Measurements from ENCODE around the gene SAT1.

SAT1 gene

GRCh38 chrX:23804578-23804977 is 21.6 kb downstream of the SAT1 start:
- DNase-seq (ENCODE audit: extremely low read depth in 1 of 2, low read depth in 1 of 2): no peak

GRCh38 chrX:23805389-23805788 is 22.4 kb downstream of the SAT1 start:
- DNase-seq (ENCODE audit: extremely low read depth in 1 of 2, low read depth in 1 of 2): no peak

DNA sequence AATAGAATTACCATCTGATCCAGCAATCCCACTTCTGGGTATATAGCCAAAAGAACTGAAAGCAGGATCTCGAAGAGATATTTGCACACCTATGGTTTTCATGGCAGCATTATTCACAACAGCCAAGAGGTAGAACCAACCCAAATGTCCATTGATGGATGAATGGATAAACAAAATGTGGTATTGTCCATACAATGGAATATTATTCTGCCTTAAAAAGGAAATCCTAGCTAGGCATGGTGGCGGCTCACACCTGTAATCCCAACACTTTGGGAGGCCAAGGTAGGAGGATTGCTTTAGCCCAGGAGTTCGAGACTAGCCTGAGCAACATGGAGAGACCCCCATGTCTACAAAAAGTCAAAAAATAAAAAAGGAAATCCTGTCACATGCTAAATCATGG is 27.3 kb downstream of the SAT1 start:
- no peak for DNase-seq (ENCODE audit: extremely low read depth in 1 of 2, low read depth in 1 of 2)

GRCh38 chrX:23811108-23811651 is 28.2 kb downstream of the SAT1 start:
- no peak for DNase-seq (ENCODE audit: extremely low read depth in 1 of 2, low read depth in 1 of 2)

GRCh38 chrX:23811656-23812055 is 28.7 kb downstream of the SAT1 start:
- DNase-seq (ENCODE audit: extremely low read depth in 1 of 2, low read depth in 1 of 2): no peak

- no peak for DNase-seq (ENCODE audit: extremely low read depth in 1 of 2, low read depth in 1 of 2)
Measured at GRCh38 chrX:23813808-23814207, 30.8 kb downstream of the SAT1 start.

DNA sequence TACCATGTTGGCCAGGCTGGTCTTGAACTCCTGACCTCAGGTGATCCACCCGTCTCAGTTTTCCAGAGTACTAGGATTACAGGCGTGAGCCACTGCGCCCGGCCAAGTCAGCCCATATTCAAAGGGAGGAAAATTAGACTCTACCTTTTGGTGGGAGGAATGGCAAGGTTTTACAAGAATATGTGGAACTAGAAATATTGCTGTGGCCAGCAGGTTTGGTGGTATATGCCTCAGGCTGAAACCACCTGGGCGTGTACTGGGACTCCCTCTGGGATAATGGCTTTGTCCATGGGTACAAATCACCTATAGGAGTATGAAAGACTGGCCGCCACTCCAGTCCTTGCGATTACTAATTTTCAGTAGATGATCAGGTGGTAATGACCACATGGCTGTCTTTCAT is 32.4 kb downstream of the SAT1 start:
- no peak for DNase-seq (ENCODE audit: extremely low read depth in 1 of 2, low read depth in 1 of 2)

DNA sequence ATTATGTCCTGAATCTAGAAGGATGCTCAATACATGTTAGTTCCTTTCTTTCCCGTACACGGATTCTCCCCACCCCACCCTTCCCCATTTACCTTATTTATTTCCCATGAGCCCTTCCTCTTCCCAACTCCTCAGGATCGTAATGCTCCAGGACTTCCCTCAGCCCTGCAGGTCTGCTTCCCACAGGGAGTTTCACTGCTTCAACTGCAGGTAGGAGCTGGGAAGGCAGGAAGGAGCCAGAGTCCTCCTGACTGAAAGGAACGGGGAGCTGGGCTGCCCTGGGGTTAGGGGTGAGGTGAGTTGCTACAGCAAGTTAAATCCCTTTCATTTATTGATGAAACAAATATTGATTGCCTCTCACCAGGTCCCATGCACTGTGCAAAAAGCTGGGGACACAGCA is 33.2 kb downstream of the SAT1 start:
- no peak for DNase-seq (ENCODE audit: extremely low read depth in 1 of 2, low read depth in 1 of 2)

GRCh38 chrX:23817979-23818336 is 35.0 kb downstream of the SAT1 start:
- DNase-seq (ENCODE audit: extremely low read depth in 1 of 2, low read depth in 1 of 2): no peak

DNA sequence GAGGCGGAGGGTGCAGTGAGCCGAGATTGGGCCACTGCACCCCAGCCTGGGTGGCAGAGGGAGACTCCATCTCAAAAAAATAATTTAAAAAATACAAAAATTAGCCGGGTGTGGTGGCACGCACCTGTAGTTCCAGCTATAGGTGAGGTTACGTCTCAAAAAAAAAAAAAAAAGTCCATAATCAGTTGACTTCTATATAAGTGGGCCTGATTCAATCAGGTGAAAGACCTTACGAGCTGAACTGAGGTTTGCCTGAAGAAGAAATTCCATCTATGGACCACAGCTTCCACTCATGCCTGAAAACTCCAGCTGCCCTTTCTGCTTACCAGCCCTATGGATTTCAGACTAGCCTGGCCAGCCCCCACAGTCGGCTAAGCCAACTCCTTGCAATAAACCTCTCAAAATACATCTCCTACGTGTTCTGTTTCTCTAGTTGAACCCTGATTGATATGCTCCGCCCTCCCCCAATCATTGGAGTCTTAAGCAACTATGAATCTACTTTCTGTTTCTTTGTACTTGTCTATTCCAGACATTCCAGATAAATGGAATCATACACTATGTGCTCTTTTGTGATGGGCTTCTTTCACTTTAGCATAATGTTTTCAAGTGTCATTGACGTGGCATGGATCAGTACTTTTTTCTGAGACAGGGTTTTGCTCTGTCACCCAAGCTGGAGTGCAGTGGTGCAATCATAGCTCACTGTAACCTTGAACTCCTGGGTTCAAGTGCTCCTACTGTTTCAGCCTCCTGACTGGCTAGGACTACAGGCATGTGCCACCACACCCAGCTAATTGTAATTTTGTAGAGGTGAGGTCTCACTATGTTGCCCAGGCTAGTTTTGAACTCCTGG is 36.6 kb downstream of the SAT1 start:
- no peak for DNase-seq (ENCODE audit: extremely low read depth in 1 of 2, low read depth in 1 of 2)

DNA sequence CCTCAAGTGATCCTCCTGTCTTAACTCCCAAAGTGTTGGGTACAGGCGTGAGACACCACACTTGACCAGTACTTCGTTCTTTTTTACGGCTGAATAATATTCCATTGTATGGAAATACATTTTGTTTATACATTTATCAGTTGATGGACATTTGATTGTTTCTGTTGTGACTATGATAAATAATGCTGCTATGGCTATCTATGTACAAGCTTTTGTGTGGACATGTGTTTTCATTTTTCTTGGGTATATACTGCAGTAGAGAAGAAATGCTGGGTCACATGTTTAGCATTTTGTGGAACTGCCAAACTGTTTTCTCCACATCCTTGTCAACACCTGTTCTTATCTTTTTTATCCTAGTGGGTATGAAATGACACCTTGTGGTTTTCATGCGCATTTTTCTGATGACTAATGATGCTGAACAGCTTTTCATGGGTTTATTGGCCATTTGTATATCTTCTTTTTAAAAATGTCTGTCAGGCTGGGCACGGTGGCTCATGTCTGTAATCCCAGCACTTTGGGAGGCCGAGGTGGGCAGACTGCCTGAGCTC is 37.3 kb downstream of the SAT1 start:
- no peak for DNase-seq (ENCODE audit: extremely low read depth in 1 of 2, low read depth in 1 of 2)

DNA sequence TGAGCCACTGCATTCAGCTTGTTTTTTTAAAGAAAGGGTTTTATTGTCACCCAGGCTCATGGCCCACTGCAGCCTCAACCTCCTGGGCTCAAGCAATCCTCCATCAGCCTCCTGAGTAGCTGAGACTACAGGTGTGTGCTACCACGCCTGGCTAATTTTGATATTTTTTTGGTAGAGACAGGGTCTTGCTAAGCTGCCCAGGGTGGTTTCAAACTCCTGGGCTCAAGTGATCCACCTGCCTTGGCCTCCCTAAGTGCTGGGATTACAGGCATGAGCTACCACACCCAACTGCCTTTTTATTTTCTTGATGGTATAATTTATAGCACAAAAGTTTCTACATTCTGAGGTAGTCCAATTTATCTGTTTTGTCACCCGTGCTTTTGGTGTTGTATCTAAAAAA is 38.9 kb downstream of the SAT1 start:
- no peak for DNase-seq (ENCODE audit: extremely low read depth in 1 of 2, low read depth in 1 of 2)

GRCh38 chrX:23822397-23822796 is 39.4 kb downstream of the SAT1 start:
- no peak for DNase-seq (ENCODE audit: extremely low read depth in 1 of 2, low read depth in 1 of 2)

- no peak for DNase-seq (ENCODE audit: extremely low read depth in 1 of 2, low read depth in 1 of 2)
Measured at GRCh38 chrX:23822841-23823240, 39.9 kb downstream of the SAT1 start.

DNA sequence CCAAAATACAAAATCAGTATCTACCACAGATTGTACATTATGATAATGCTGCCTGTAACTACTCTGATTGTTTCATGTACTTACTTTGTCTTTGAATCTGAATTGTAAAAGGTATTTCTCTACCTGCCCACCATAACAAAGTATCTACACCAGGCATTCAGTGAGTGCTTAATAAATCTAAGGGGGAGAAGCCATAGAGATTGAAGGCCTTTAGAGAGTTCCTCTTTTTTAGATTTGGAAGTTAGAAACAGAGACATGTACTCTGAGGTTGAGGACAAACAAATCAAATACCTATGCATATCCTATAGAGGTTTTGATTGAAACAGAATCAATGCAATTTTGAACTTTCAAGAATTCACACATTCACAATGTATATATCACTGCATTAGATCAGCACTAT is 42.7 kb downstream of the SAT1 start:
- DNase-seq (ENCODE audit: extremely low read depth in 1 of 2, low read depth in 1 of 2): no peak

DNA sequence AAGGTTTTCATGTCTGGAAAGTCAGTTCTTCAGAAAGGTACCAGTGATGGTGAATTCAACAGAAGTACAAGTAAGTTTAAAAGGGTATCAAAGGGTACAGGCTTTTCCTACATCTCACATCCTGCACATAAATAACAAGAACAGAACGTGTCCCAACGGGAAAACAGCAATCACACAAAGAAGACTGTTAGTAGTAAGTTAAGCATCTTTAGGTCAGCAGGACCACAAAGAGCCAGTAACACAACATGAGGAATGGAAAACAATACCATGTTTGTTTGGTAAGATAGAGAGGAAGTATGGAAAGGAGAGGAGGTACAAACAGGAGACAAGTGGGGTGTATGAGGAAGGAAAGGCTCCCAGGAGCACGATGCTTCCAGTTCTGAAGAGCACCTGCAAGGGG is 43.2 kb downstream of the SAT1 start:
- DNase-seq (ENCODE audit: extremely low read depth in 1 of 2, low read depth in 1 of 2): no peak

- no peak for DNase-seq (ENCODE audit: extremely low read depth in 1 of 2, low read depth in 1 of 2)
Measured at GRCh38 chrX:23826653-23827052, 43.7 kb downstream of the SAT1 start.

GRCh38 chrX:23828881-23829280 is 45.9 kb downstream of the SAT1 start:
- no peak for DNase-seq (ENCODE audit: extremely low read depth in 1 of 2, low read depth in 1 of 2)

DNA sequence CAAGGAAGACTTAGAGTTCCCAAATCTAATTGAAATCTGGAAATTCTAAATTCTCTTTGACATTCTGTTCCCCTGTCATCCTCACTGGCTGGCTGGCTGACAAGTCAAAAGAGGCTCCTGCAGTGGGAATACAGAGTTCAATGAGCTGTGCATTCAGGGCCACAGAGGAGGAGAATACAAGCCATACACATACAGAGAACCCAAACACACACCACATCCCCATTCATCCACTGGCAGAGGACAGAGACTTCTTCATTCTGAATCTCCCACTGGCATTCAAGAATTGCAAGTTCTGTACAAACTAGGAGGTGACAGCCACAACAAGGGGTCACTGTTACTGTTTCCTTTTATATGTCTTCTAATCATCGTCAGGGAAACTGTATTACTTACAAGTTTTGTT is 49.7 kb downstream of the SAT1 start:
- DNase-seq (ENCODE audit: extremely low read depth in 1 of 2, low read depth in 1 of 2): no peak

All from stimulated activated CD8-positive, alpha-beta memory T cell treated with anti-CD3 and anti-CD28 coated beads, Interleukin-7, amount 100 ng/mL, for 48 hours (primary cell).